Endometrial microvascular endothelial cells (primary cell): ENCODE measurements around the gene LHX6. TPM values are rescaled to one million over a fixed set of nuclear protein-coding genes. Genes with fewer than 3 reads are reported as not detected.

ENCODE experiments used
- in situ Hi-C: cut with HindIII; loops from 2 replicates; pipeline ENCODE4 v1.10.0; 2017; ENCODE audit warnings: low sequenced_read_pairs, low pct_unique_long_range_greater_than_20kb; ENCODE audit errors: inconsistent ontology term
- total RNA-seq: library from RNA; depleted of rRNA; stranded (reverse); fragments of >200 nt; gene quantifications from one replicate; pipeline ENCODE4 v1.2.3, GENCODE V29; 2015; ENCODE audit errors: inconsistent ontology term

The LHX6 gene
- total RNA-seq, result 24.2 TPM

DNA sequence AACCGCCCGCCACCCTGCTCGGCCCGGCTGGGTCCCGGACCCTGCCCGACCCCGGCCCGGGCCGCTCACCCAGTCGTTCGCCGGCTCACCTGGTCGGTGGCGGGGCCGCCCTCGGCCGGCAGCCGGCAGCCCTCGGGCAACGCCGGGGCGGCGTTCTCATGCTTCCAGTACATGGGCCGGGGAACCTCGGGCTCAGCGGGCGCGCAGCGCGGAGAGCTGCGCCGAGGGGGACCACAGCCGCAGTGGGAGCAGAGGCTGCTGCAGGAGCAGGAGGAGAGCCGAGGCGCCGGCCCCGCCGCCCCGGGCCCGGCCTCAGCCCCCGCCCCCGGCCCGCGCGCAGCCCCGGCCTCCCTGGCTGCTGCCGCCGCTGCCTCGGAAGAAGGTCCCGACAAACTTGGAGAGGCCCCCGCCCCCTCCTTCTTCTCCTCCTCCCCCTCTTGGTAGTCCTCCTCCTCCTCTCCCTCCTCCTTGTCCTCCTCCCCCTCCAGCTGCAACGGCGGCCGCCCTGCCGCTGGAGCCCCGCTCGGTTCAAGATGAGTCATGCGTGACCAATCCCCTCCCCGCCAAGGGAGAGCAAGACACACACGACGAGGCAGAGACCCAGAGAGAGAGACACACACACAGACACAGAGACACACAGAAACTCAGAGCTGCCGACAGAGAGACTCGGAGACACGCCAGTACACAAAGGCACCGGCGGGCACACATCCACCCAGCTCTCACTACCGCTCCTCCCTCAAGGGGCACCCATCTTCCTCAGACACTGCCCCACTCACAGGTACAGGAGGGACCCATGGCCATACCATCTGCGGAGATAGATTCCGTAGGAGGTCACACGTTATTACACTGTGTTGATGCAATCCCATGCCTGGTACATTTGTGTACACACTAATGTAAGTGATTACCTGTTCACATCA lies at the start of gene LHX6:
TSS of gene LHX6 (minus strand) at position 390 of the 917 bp plus-strand sequence. CDS start at position 173, 217 bp downstream.
- in situ Hi-C loops, result no loop called here

DNA sequence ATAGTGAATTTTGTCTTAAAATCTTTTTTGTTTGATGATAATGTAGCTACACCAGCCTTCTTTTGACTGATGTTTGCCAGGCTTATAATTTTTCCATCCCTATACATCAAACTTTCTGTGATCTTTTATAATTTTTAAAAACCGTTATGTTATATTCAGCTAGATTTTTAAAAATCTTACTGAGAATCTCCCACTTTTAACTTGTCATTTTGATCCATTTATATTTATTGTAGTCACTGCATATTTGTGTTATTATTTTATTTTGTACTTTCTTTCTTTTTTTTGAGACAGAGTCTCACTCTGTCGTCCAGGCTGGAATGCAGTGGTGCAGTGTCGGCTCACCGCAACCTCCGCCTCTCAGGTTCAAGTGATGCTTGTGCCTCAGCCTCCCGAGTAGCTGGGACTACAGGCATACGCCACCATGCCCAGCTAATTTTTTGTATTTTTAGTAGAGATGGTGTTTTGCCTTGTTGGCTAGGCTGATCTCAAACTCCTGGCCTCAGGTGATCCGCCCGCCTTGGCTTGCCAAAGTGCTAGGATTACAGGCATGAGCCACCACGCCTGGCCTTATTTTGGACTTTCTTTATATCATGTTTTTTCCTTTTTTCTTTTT lies 48.6 kb upstream of the LHX6 start:
- in situ Hi-C loops, result no loop called here

DNA sequence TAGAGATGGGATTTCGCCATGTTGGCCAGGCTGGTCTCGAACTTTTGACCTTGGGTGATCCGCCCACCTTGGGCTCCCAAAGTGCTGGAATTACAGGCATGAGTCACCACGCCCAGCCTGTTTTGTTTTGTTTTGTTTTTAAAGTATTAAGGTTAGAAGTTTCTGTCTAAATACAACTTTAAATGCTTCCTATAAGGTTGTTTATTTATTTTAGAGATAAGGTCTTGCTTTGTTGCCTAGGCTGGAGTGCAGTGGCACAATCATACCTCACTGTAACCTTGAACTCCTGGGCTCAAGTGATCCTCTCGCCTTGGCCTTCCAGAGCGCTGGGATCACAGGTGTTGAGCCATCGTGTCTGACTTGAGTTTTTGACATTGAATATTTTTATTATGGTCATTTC lies 47.3 kb upstream of the LHX6 start:
- in situ Hi-C loops, result no loop called here

DNA sequence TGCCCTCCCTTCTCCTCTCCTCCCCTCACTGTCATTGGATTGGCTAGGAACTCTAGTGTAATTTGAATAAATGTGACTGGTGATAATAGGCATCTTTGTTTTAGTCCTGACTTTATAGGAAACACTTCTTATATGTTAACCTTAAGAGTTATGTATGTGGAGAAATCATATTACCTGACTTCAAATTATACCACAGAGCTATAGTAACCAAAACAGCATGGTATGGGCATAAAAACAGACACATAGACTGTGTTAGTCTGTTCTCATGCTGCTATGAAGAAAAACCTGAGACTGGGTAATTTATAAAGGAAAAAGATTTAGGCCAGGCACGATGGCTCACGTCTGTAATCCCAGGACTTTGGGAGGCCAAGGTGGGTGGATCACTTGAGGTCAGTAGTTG lies 45.3 kb upstream of the LHX6 start:
- in situ Hi-C loops, result no loop called here

DNA sequence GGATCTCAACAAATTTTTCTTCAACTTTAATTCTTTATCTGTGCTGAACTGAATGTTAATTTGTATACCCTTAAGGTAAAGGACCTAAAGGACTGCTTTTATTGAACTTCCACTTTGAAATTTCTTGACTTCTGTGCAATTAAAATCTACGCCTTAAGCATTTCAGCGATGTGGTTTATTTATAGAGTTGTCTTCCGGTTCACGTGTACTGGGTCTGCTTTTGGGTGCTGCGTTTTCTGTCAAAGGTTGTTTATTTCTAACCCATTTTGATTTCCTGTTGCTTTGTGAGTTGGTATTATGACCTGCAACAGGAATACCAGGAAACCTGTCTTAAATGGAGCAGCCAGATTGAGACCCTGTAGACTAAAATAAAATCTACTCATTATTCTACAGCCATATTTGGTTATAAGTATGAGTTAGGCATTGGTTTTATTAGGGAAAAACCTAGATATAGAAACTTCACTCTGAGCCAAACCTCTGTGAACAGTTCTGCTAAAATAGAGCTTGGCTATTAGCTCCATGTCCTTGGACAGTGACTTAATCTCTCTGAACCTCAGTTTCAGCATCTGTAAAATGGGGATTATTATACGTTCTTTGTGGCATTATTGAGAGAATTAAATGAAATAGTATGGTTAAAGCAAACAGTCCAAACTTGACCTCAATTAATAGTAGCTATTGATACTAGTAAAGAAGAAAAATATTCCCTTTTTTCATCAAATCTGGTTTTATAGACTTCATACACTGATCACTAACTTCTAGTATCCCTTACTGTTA lies 39.5 kb upstream of the LHX6 start:
- in situ Hi-C loops, result no loop called here

DNA sequence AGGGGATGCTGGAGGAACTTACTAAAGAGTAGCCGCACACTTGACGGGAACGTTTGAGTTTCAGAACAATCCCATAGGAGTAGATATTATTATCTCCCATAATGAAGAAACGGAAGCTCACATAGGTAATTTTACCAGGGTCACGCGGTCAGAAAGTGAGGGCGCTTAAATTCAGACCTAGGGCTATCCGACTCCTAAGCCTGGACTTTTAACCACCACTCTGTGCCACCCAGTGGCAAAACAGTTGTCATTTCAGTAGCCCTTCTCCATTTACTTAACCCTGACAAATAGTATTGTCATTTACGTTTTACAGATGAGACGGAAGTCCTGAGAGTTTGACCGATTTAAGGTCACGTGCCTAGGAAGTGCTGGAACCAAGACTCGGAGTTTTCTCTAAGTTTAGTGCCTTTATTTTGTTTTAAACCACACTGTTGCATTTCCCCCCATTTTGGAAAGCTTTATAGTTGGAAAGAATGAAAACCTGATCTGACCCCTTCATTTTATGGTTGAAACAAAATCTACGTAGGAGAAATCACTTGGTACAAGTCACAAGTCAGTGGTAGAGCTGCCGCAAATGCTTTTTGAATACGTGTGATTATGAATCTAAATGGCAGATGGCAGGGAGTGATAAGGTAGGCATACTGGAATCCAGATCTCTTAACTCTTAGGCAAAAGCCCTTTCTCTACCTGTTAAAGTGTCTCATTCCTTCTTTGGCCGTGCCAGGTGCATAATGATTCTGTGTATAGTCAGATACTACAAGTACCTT lies 36.6 kb upstream of the LHX6 start:
- in situ Hi-C loops, result no loop called here

DNA sequence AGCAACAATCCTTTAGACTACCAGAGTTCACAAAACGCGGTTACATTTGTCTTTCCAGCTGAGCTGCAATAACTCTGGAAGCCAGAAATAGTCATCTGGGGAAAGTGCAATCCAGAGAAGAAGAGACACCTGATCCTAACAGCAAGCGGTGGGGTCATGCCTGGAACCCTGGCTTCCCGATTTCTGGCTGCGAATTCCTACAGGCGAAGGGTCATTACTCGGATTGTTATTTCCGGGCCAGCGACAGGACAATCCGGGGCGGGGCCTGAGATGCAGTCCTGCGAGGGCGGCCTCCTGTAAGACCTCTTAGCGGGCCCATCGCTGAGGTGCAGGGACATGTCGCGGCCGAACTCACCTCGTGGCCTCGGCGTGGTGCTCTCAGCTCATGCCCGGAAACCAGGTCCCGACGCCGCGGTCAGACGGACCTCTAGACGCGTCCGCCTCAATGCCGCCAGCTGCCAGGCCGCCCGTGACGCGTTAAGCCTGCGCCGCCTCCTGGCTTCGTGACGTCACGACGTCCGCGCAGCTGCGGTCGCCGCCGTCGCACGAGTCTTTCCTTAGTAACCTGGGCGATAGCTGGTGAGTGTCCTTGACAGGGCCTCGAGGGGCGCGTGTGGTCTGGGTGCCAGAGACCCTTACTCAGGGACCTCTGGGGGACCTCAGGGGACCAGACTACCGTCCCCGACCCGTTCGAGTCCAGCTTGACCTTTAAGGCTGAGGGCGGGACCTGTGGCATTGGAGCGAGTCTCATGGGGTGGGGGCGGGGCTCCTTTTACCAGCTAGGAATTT lies 35.8 kb upstream of the LHX6 start, which contains the start of the genes MRRF and RBM18:
TSS of gene MRRF (plus strand) at position 523 of the 789 bp plus-strand sequence. CDS start 6,010 bp downstream, outside the sequence.
TSS of gene RBM18 (minus strand) at position 481 of the 789 bp plus-strand sequence. CDS start 3,348 bp downstream, outside the sequence.
- in situ Hi-C loops, result no loop called here

DNA sequence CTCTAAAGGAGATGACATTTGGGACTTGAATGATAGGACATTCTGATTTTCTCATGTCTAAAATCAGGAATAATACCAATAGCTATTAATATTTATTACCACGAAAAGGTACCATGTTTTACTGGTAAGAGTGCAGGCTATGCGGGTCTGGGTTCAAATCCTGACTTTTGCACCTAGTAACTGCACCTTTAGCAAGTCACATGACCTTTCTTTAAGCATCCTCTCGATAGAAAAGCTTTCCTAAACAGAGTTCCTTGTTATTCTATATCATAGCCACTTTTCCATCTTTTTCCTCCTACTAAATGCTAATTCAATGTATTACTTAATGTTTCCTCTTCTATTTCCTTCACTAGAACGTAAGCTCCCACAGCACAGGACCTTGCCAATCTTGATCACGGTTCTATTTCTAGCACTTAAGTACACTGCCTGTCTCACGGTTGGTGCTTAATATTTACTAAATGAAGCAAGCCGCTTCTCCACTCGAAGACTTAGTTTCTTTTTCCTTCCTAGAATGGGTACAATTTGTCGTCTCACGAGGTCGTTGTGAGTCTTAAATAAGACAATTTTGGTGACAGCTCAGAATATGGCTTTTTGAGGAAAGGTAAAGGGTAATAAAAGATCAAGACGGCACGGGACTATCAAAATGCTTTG lies 35.1 kb upstream of the LHX6 start:
- in situ Hi-C loops, result no loop called here

DNA sequence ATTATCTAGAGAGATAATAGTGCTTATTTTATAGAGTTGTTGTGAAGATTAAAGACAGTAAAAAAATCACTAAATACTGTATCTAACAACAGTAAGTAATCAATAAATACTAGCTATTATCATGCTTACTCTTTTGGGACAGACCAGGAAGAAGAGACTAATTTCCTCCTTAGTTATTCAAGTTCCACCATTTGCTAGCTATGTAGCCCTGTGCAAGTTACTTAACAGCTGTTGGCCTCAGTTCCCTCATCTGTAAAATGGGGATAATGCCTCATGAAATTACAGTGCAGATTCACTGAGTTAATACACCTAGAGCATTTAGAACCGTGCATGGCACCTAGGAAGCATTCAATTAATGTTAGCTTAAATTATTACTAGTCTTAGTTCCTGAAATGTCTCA lies 33.3 kb upstream of the LHX6 start:
- in situ Hi-C loops, result no loop called here

DNA sequence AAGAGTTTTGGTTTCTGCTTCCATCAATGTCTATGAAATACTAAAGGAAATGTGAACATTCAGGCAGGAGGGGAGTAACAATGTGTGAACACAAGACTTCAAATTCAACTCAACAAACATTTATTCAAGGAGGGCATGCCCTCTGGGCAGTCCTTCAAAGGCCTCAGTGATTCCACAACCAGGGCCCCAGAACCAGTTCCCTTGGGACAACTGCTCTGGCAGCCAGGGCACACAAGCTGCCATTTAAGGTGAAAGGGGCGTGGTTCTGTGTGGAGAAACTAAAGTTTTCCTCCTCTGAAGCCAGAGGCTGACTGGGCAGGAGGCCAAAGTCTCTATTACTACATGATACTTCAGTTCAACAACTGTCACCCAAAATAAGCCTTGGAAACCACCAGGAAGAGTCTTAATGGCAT lies 32.7 kb upstream of the LHX6 start:
- in situ Hi-C loops, result no loop called here

DNA sequence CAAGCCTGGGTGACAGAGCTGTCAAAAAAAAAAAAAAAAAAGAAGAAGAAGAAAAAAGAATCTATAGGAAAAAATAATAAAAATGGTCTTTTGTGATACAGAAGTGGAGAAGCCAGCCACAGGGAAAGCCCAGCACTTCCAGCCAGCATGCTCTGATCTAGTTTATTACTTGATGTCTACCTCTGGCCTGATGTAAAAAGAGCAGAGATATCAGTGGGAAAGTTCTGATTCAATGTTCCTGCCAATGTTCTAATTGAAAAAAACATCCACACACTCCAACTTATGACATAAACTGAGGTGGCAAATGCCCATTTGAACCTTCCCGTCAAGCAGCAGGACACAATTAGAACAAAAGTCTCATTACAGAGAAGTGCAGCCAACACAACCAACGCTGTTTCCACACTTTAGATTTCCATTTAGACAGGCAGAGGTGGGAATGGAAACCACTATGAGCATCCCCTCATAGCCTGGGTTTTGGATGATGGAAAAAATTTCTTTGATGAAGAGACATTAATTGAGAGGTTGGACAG lies 30.2 kb upstream of the LHX6 start:
- in situ Hi-C loops, result no loop called here

DNA sequence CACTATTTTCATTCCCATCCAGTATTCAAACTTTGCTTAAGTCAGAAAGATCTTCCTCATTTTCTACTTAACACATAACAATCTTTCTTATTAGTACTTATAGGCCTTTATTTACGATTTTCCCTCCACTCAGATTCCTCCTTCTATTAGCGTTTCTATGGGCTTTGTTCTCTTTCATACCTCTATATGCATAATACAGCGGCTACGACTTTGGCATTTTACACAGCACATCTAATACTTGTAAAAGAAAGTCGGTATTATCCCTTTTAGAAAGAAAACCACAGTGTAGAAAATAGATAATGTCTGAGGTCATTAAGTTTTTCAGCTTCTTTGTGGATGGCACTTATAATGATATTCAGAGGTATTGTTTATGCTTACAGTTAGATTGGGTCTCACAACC lies 27.4 kb upstream of the LHX6 start:
- in situ Hi-C loops, result no loop called here

DNA sequence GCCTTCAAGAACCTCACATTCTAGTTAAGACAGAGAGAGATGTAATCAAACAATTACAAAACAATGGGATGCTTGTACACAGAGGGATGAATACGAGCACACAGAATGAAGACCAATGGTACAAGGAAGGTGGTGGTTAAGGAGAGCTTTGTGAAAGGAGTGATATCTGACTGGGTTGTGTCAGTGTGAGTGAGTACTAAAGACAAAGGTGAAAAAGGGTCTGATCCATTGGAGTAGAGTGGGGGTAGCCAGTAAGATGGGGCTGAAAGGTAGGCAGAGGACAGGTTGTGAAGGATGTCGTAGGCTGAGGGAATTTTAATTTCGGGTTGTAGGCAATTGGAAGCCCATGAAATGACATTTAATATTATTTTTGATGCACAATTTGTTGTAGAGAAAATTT lies 26.0 kb upstream of the LHX6 start:
- in situ Hi-C loops, result no loop called here

DNA sequence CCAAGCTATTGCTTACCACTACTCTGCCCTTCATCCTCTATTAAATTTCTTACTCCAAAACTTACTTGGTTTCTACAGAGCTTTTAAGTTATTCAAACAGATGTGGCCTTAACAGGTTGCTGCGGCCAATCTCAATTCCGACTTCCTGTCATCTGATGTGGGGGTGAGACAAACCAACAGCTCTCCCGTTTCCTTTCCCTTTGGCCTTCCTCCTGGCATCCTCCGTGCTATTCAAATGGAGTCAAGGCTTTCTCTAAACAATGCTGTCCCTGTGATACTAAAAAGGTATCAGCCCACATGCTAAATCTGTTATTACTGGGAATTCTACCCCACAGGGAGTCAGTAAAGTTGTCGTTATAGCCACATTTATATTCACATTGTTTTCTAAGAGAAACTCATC lies 24.0 kb upstream of the LHX6 start:
- in situ Hi-C loops, result no loop called here

DNA sequence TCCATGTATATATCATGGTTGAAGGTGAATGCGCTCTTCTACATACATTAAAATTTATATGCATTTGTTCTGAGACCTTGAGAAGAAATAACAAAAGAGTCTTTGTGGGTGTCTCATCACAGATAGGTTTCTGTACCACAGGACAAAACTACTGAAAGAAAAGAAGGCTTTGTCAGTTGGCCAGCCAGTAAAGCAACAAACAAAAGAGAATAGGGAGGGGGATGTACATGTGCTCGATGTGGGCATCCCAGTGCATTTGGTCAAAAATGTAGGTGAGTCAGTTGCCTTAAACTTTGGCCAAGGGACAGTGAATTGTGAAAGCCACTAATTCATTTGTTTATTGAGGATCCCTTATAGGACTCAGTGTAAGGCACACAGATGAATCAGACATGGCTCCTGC lies 22.6 kb upstream of the LHX6 start:
- in situ Hi-C loops, result no loop called here

DNA sequence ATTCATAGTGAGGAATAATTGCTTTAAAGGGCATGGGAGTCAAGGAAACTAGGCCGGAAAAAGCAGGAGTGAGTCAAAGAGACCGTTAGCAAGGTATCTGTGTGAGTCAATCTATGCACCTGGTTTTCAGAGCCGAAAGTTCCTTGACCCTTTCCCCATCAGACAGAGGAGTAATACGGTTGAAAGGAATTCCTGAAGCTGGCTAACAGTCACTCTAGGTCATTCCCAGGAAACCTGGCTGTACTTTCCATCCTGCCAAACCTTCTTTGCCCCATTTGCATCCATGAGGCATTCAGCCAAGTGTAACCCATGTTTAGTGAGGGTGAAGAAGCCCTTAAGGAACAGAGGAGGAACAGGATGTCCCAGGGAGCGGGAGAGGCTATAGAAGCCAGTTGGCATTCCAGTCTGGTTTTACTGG lies 19.7 kb upstream of the LHX6 start:
- in situ Hi-C loops, result no loop called here

DNA sequence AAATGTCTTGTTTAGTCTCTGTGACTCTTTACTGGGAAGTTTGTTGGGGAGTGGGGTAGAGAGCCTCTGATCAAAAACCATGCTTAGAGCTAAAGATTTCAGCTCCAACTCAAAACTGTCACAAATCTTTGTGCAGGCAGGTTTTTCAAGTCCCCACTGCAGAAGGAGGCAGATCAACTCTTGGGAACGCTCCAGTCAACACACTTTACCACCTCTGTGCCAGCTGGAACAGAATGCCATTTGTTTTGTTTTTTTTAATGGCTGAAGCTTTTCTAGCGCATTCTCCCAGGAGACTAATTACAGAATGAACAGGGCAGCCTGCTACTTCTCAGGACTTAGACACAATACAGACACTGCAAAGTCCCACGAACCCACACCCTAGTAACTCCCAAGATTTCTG lies 17.9 kb upstream of the LHX6 start:
- in situ Hi-C loops, result no loop called here
